OCI-LY3 (cell line): ENCODE data around the gene EDA.
"Not testable (repeated sequence)": the region's sequence is repeated elsewhere in the genome, so short reads cannot be mapped to it uniquely, and the experiment has no call there.

Experiments
- H2AFZ ChIP-seq: fragments of 200-600, 300-600 bp; shearing (Covaris generic); 2 replicates; pipeline ENCODE4 v1.6.0; 2014; ENCODE audit warnings: antibody characterized with exemption, low read depth, low read length
- H3K27ac ChIP-seq: fragments of 200-600, 300-600 bp; sonication (generic); 2 replicates; pipeline ENCODE4 v1.5.1; 2014; ENCODE audit warnings: mild to moderate bottlenecking, low read length, moderate library complexity, mixed read lengths
- H3K27me3 ChIP-seq: fragments of 200-600, 300-600 bp; sonication (generic); 2 replicates; pipeline ENCODE4 v1.6.1; 2014; ENCODE audit warnings: low read depth, low read length, mixed read lengths
- H3K36me3 ChIP-seq: fragments of 200-600, 300-600 bp; sonication (generic); replicated peaks from 2 replicates; pipeline ENCODE3; 2014; ENCODE audit warnings: low read depth, low read length, mixed read lengths
- H3K4me1 ChIP-seq: fragments of 300-600, 200-600 bp; sonication (generic); 2 replicates; pipeline ENCODE4 v1.6.1; 2014; ENCODE audit warnings: low read length, mixed read lengths
- H3K4me2 ChIP-seq: fragments of 200-600, 300-600 bp; sonication (generic); 2 replicates; pipeline ENCODE4 v1.6.1; 2014; ENCODE audit warnings: low read length, mixed read lengths
- H3K4me3 ChIP-seq: fragments of 300-600, 200-600 bp; sonication (generic); 2 replicates; pipeline ENCODE4 v1.5.1; 2014; ENCODE audit warnings: antibody characterized with exemption, mild to moderate bottlenecking, low read length, moderate library complexity
- H3K79me2 ChIP-seq: fragments of 300-600, 200-600 bp; shearing (Covaris generic); 2 replicates; pipeline ENCODE4 v1.6.1; 2014; ENCODE audit warnings: mild to moderate bottlenecking, low read length, mixed read lengths
- H3K9ac ChIP-seq: fragments of 300-600, 200-600 bp; shearing (Covaris generic); 2 replicates; pipeline ENCODE4 v1.6.0; 2014; ENCODE audit warnings: mild to moderate bottlenecking, low read length, moderate library complexity
- H3K9me3 ChIP-seq: fragments of 200-600, 300-600 bp; shearing (Covaris generic); 2 replicates; pipeline ENCODE4 v1.6.1; 2014; ENCODE audit warnings: low read length, mixed read lengths; ENCODE audit not compliant: insufficient read depth
- H4K20me1 ChIP-seq: fragments of 200-600, 300-600 bp; sonication (generic); 2 replicates; pipeline ENCODE4 v1.6.1; 2016; ENCODE audit warnings: low read length, mixed read lengths; ENCODE audit not compliant: insufficient read depth
- EZH2phosphoT487 ChIP-seq: fragments of 200-600 bp; shearing (Covaris generic); IDR thresholded peaks from 2 replicates; pipeline ENCODE4 v1.6.1; 2018; ENCODE audit warnings: antibody characterized with exemption, mixed run types, low read depth
- TF ChIP-seq, protein P1 (sequence below): fragments of 200-600, 300-600 bp; sonication (generic); IDR thresholded peaks from 2 replicates; pipeline ENCODE4 v1.5.1; 2014; ENCODE audit warnings: antibody characterized with exemption, low read length, low read depth

The EDA gene

GRCh38 chrX:69991685-69992084 lies 375.8 kb downstream of the EDA start:
- Histone ChIP-seq H3K36me3 (no peaks in the 10 kb centered on the region), H3K4me3 (no peak overlapping the region), H3K79me2 (no peaks in the 10 kb centered on the region), H3K4me2 (no peak overlapping the region), H3K4me1 (no peaks in the 10 kb centered on the region), H4K20me1 (no peaks in the 10 kb centered on the region), H3K9me3 (no peaks in the 10 kb centered on the region), H3K27ac (no peak overlapping the region), H3K9ac (no peak overlapping the region), H2AFZ (no peak overlapping the region), H3K27me3 (no peaks in the 10 kb centered on the region)
- TF ChIP-seq, protein P1, sequence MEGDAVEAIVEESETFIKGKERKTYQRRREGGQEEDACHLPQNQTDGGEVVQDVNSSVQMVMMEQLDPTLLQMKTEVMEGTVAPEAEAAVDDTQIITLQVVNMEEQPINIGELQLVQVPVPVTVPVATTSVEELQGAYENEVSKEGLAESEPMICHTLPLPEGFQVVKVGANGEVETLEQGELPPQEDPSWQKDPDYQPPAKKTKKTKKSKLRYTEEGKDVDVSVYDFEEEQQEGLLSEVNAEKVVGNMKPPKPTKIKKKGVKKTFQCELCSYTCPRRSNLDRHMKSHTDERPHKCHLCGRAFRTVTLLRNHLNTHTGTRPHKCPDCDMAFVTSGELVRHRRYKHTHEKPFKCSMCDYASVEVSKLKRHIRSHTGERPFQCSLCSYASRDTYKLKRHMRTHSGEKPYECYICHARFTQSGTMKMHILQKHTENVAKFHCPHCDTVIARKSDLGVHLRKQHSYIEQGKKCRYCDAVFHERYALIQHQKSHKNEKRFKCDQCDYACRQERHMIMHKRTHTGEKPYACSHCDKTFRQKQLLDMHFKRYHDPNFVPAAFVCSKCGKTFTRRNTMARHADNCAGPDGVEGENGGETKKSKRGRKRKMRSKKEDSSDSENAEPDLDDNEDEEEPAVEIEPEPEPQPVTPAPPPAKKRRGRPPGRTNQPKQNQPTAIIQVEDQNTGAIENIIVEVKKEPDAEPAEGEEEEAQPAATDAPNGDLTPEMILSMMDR = no peak
- TF ChIP-seq EZH2phosphoT487 = no peak

- H3K36me3 ChIP-seq = no peaks in the 10 kb centered on the region
- no peaks in the 10 kb centered on the region for H3K9me3 ChIP-seq
- H3K4me3 ChIP-seq = no peak overlapping the region
- no peak overlapping the region for H2AFZ ChIP-seq
- H4K20me1 ChIP-seq = no peaks in the 10 kb centered on the region
- TF ChIP-seq EZH2phosphoT487 = no peak
- TF ChIP-seq, protein P1 = no peak
- H3K4me1 ChIP-seq = no peaks in the 10 kb centered on the region
- H3K9ac ChIP-seq = no peak overlapping the region
- H3K27me3 ChIP-seq = no peaks in the 10 kb centered on the region
- no peaks in the 10 kb centered on the region for H3K79me2 ChIP-seq
- H3K27ac ChIP-seq = no peak overlapping the region
- H3K4me2 ChIP-seq = no peak overlapping the region
Observed at GRCh38 chrX:69993494-69993893, 377.6 kb downstream of the EDA start.

DNA sequence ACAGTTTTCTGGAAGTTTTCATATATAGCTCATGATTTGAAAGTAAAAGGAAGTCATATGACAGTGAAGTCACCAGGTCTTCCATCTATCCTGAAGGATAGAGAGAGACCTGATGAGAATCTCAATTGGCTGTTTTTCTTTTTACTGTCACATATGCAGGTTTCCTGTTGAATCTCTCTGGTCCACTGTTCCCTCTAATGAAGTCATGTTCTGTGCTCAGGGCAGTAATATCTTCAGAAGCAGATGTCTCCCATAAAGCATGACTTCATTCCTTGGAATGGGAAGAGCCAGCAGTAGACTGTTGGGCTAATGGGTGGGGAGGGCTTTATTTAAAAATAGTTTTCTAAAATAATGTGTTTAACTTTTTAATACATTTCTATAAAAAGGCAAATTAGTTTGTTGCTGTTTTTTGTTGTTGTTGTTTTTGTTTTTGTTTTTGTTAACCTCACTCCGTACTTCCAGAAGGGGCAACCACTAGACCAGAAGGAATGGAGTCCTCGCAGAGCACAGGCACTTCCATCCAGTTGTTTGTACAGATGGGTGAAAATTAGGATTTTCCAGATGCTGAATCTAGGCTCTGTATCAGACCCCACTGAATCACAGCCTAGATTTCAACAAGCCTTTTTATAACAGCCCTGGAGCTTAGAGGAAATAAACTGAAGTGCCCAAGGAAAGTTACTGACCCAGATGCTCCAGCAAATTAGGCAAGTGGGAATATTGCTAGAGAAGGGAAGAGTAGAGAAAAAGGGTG lies 379.6 kb downstream of the EDA start:
- Histone ChIP-seq H4K20me1 (no peaks in the 10 kb centered on the region), H3K4me2 (no peak overlapping the region), H3K4me1 (no peaks in the 10 kb centered on the region), H3K36me3 (no peaks in the 10 kb centered on the region), H2AFZ (no peak overlapping the region), H3K27ac (no peak overlapping the region), H3K79me2 (no peaks in the 10 kb centered on the region), H3K9me3 (no peaks in the 10 kb centered on the region), H3K9ac (no peak overlapping the region), H3K27me3 (no peaks in the 10 kb centered on the region), H3K4me3 (no peak overlapping the region)
- TF ChIP-seq, protein P1 = no peak
- no peak for TF ChIP-seq EZH2phosphoT487

- H3K79me2 ChIP-seq = no peaks in the 10 kb centered on the region
- H3K9me3 ChIP-seq = no peaks in the 10 kb centered on the region
- TF ChIP-seq EZH2phosphoT487 = no peak
- TF ChIP-seq, protein P1 = no peak
- no peaks in the 10 kb centered on the region for H3K27me3 ChIP-seq
- H2AFZ ChIP-seq = no peak overlapping the region
- no peaks in the 10 kb centered on the region for H3K36me3 ChIP-seq
- no peak overlapping the region for H3K27ac ChIP-seq
- H3K9ac ChIP-seq = no peak overlapping the region
- no peaks in the 10 kb centered on the region for H4K20me1 ChIP-seq
- no peak overlapping the region for H3K4me3 ChIP-seq
- no peaks in the 10 kb centered on the region for H3K4me1 ChIP-seq
- H3K4me2 ChIP-seq = no peak overlapping the region
Observed at GRCh38 chrX:69996113-69996468, 380.2 kb downstream of the EDA start.

DNA sequence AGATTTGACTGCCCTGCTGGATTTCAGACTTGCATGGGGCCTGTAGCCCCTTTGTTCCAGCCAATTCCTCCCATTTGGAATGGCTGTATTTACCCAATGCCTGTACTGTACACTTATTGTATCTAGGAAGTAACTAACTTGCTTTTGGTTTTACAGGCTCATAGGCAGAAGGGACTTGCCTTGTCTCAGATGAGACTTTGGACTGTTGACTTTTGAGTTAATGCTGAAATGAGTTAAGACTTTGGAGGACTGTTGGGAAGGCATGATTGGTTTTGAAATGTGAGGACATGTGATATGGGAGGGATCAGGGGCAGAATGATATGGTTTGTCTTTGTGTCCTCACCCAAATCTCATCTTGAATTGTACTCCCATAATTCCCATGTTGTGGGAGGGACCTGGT lies 382.4 kb downstream of the EDA start:
- not testable (repeated sequence) for H3K4me3 ChIP-seq, H3K4me2 ChIP-seq, H3K79me2 ChIP-seq, H2AFZ ChIP-seq, H3K27ac ChIP-seq, H3K36me3 ChIP-seq, H3K27me3 ChIP-seq, H3K9me3 ChIP-seq, H3K4me1 ChIP-seq, H3K9ac ChIP-seq, H4K20me1 ChIP-seq
